Peyer's patch (tissue), 4 donors: ENCODE measurements around the gene LPIN1. TPM values are rescaled to one million over a fixed set of nuclear protein-coding genes. Genes with fewer than 3 reads are reported as not detected.

Experiments used
- DNase-seq, 3 donors: peaks; one replicate each; pipeline ENCODE4 v3.0.0-alpha.2; 2017 to 2019
- H3K27ac ChIP-seq, 4 donors: fragments of 200-600 bp; sonication (generic); one replicate each; pipeline ENCODE4 v1.5.1; 2016 to 2019
- H3K27me3 ChIP-seq, 2 donors: fragments of 200-600 bp; sonication (generic); one replicate each; pipeline ENCODE4 v1.5.1; 2019
- H3K36me3 ChIP-seq, 3 donors: fragments of 200-600 bp; sonication (generic); one replicate each; pipeline ENCODE4 v1.5.1; 2016 to 2019
- H3K4me1 ChIP-seq, 4 donors: fragments of 200-600 bp; sonication (generic); one replicate each; pipeline ENCODE4 v1.5.1; 2016 to 2019
- H3K4me3 ChIP-seq, 4 donors: fragments of 200-600 bp; sonication (generic); 1 replicate in 3 of 4; 2 replicates in 1 of 4; pipeline ENCODE4 v1.5.1; 2016 to 2019; ENCODE audit warnings: mild to moderate bottlenecking in 1 of 4
- H3K9me3 ChIP-seq, 4 donors: fragments of 200-600 bp; sonication (generic); one replicate each; pipeline ENCODE4 v1.5.1; 2016 to 2019; ENCODE audit warnings: mild to moderate bottlenecking in 1 of 4
- CTCF ChIP-seq, 6 experiments: fragments of 450-650 bp in 4 of 6; fragments of 200-600 bp in 2 of 6; sonication (generic) in 1 of 6; IDR thresholded peaks; one replicate each; pipeline ENCODE4 v1.5.1; 2017 to 2019; ENCODE audit warnings: antibody characterized with exemption in 6 of 6, mild to moderate bottlenecking in 3 of 6, moderate library complexity in 1 of 6
- POLR2A ChIP-seq, 2 donors: fragments of 450-650 bp; IDR thresholded peaks; one replicate each; pipeline ENCODE4 v1.5.1; 2017; ENCODE audit warnings: antibody characterized with exemption in 2 of 2, mild to moderate bottlenecking in 2 of 2, moderate library complexity in 2 of 2
- small RNA-seq, 2 donors: library from RNA; depleted of rRNA; stranded (forward); fragments of <200 nt; gene quantifications; one replicate each; pipeline ENCODE3, GENCODE V24; 2016
- total RNA-seq, 4 donors: library from RNA; depleted of rRNA; stranded (reverse); fragments of >200 nt; gene quantifications; one replicate each; pipeline ENCODE4 v1.1.0, GENCODE V29; 2016

Gene LPIN1
- total RNA-seq, 4 donors from 2014 or later: 28.7 to 69.3 (median 44.0) TPM

DNA sequence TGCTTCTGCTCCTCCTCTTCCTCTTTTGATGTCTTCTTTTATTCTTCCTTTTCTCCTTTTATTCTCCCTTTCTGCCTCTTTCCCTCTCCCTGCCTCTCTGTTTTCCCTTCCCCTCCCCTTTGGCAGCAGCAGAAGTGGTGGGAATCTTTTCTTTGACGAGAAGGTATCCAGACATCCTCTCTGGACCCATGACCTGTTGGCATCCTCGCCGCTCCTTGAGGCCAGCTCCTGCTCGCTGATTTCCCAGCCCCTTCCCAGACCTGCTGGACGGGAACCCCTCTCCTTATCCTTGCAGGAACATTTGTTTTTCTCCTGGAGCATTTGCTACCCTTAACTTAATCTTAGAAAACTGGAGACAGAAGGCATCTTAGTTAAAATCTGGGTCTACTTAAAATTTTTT lies 130.5 kb downstream of the LPIN1 start:
- H3K36me3 ChIP-seq: no peaks in the 10 kb centered on the region
- no peak for DNase-seq
- peaks cover 0 to 6% (median 0%) of the 10 kb centered on the region in 4 donors for H3K4me1 ChIP-seq
- no peaks in the 10 kb centered on the region for H3K27me3 ChIP-seq
- no peak for TF ChIP-seq CTCF (IDR thresholded peaks at IDR 0.05)
- TF ChIP-seq POLR2A (IDR thresholded peaks at IDR 0.05): no peak
- no peaks in the 10 kb centered on the region for H3K9me3 ChIP-seq
- H3K4me3 ChIP-seq: no peak overlapping the region
- no peak overlapping the region for H3K27ac ChIP-seq

Small RNA genes within 50 kb of the gene (small RNA-seq; reads per million reads assigned to genes)
- gene MIR4262: 0 reads per million in 2 donors
- gene MIR548S: 0 to 0.19 reads per million in 2 donors

Other genes with a start within 250 kb of the LPIN1 start
- gene GREB1, start 212.6 kb upstream of the LPIN1 start, total RNA-seq: 1 to 10 TPM in 3 of 4 donors, under 1 TPM in 1; 0.88 to 4.1 (median 1.9) TPM
- not detected for gene NTSR2, start 76.4 kb upstream of the LPIN1 start, total RNA-seq